Liver (tissue), 9 donors: ENCODE measurements around the gene CCDC192. TPM values are rescaled to one million over a fixed set of nuclear protein-coding genes. Genes with fewer than 3 reads are reported as not detected.

Experiments
- DNase-seq: peaks from one replicate; pipeline ENCODE4 v3.0.0-alpha.2; 2017; ENCODE audit warnings: low spot score
- H3K27ac ChIP-seq, 2 donors: one replicate each; pipeline ENCODE4 v1.7.0; 2013; ENCODE audit warnings: inconsistent platforms in 2 of 2, low read length in 2 of 2, control low read depth in 1 of 2, low read depth in 1 of 2, mild to moderate bottlenecking in 1 of 2
- H3K27me3 ChIP-seq, 4 donors: one replicate each; pipeline versions ENCODE4 v1.6.1 to v1.7.0; 2013; ENCODE audit warnings: low read length in 3 of 4, inconsistent platforms in 1 of 4, mild to moderate bottlenecking in 1 of 4, moderate library complexity in 1 of 4; ENCODE audit not compliant: control insufficient read depth in 4 of 4, insufficient read depth in 4 of 4
- H3K36me3 ChIP-seq, 4 donors: one replicate each; pipeline versions ENCODE4 v1.6.1 to v1.7.0; 2013; ENCODE audit warnings: low read length in 3 of 4, mild to moderate bottlenecking in 3 of 4, low read depth in 1 of 4, moderate library complexity in 1 of 4; ENCODE audit not compliant: control insufficient read depth in 4 of 4, insufficient read depth in 3 of 4
- H3K4me1 ChIP-seq, 4 donors: one replicate each; pipeline versions ENCODE4 v1.6.1 to v1.7.0; 2013; ENCODE audit warnings: low read length in 3 of 4, mild to moderate bottlenecking in 3 of 4, moderate library complexity in 1 of 4; ENCODE audit not compliant: control insufficient read depth in 4 of 4, insufficient read depth in 4 of 4
- H3K4me3 ChIP-seq, 3 donors: one replicate each; pipeline versions ENCODE4 v1.6.1 to v1.7.0; 2013; ENCODE audit warnings: low read length in 3 of 3, control low read depth in 1 of 3, low read depth in 1 of 3, mild to moderate bottlenecking in 1 of 3
- H3K9ac ChIP-seq, 2 donors: one replicate each; pipeline ENCODE4 v1.7.0; 2013; ENCODE audit warnings: low read length in 2 of 2, mild to moderate bottlenecking in 2 of 2, moderate library complexity in 2 of 2, control low read depth in 1 of 2, low read depth in 1 of 2
- H3K9me3 ChIP-seq, 4 donors: one replicate each; pipeline versions ENCODE4 v1.6.1 to v1.7.0; 2013; ENCODE audit warnings: low read length in 3 of 4; ENCODE audit not compliant: control insufficient read depth in 4 of 4
- ATF3 ChIP-seq: IDR thresholded peaks from 2 replicates; pipeline ENCODE4 v1.6.1; 2016; ENCODE audit warnings: antibody characterized with exemption
- CTCF ChIP-seq: fragments of 150-350 bp; IDR thresholded peaks from 2 replicates; pipeline ENCODE4 v1.5.1; 2017; ENCODE audit warnings: improper control_type of control experiment, low read depth, low read length; ENCODE audit not compliant: missing input control
- EGR1 ChIP-seq, 2 donors: IDR thresholded peaks; 2 replicates each; pipeline ENCODE4 v1.6.1; 2016 to 2018; ENCODE audit warnings: antibody characterized with exemption in 2 of 2, low read depth in 2 of 2
- FOXA1 ChIP-seq: IDR thresholded peaks from 2 replicates; pipeline ENCODE4 v1.6.1; 2016; ENCODE audit warnings: antibody characterized with exemption
- FOXA2 ChIP-seq: IDR thresholded peaks from 2 replicates; pipeline ENCODE4 v1.6.1; 2016; ENCODE audit warnings: antibody characterized with exemption
- GABPA ChIP-seq, 2 donors: IDR thresholded peaks in 1 of 2; conservative IDR thresholded peaks in 1 of 2; 2 replicates each; pipeline ENCODE4 v1.6.1; 2016; ENCODE audit warnings: antibody characterized with exemption in 2 of 2, mild to moderate bottlenecking in 1 of 2, moderate library complexity in 1 of 2
- HNF4A ChIP-seq, 2 donors: conservative IDR thresholded peaks; 2 replicates each; pipeline ENCODE4 v1.6.1; 2016; ENCODE audit warnings: antibody characterized with exemption in 2 of 2, mild to moderate bottlenecking in 2 of 2
- HNF4G ChIP-seq: IDR thresholded peaks from 2 replicates; pipeline ENCODE4 v1.6.1; 2016; ENCODE audit warnings: antibody characterized with exemption
- JUND ChIP-seq, 2 donors: IDR thresholded peaks; 2 replicates each; pipeline ENCODE4 v1.6.1; 2016; ENCODE audit warnings: antibody characterized with exemption in 2 of 2
- MAX ChIP-seq: IDR thresholded peaks from 2 replicates; pipeline ENCODE4 v1.6.1; 2016; ENCODE audit warnings: antibody characterized with exemption
- NR2F2 ChIP-seq: IDR thresholded peaks from 2 replicates; pipeline ENCODE4 v1.6.1; 2016; ENCODE audit warnings: antibody characterized with exemption
- RAD21 ChIP-seq, 2 donors: IDR thresholded peaks; 2 replicates each; pipeline ENCODE4 v1.6.1; 2016; ENCODE audit warnings: antibody characterized with exemption in 2 of 2, mild to moderate bottlenecking in 2 of 2
- REST ChIP-seq: IDR thresholded peaks from 2 replicates; pipeline ENCODE4 v1.6.1; 2016; ENCODE audit warnings: antibody characterized with exemption, mild to moderate bottlenecking
- RXRA ChIP-seq, 2 donors: IDR thresholded peaks; 2 replicates each; pipeline ENCODE4 v1.6.1; 2017 to 2018; ENCODE audit warnings: antibody characterized with exemption in 2 of 2, mild to moderate bottlenecking in 1 of 2
- SP1 ChIP-seq: IDR thresholded peaks from 2 replicates; pipeline ENCODE4 v1.6.1; 2018; ENCODE audit warnings: antibody characterized with exemption, mild to moderate bottlenecking
- YY1 ChIP-seq: IDR thresholded peaks from 2 replicates; pipeline ENCODE4 v1.6.1; 2016; ENCODE audit warnings: antibody characterized with exemption, mild to moderate bottlenecking
- ZBTB33 ChIP-seq: IDR thresholded peaks from 2 replicates; pipeline ENCODE4 v1.6.1; 2016; ENCODE audit warnings: antibody characterized with exemption
- WGBS: extraction: QIAGEN DNeasy Blood & Tissue Kit; methylation state at CpG from one replicate; pipeline ENCODE4 v1.1.7; 2013; 5-methylcytosine and 5-hydroxymethylcytosine counted together
- polyA plus RNA-seq, 2 donors: library from polyadenylated mRNA; stranded (reverse) in 1 of 2; unstranded in 1 of 2; fragments of 200-250 nt in 1 of 2; fragments of >200 nt in 1 of 2; fragmentation: Nextera tagmentation in 1 of 2; extraction: Ambion mirVana in 1 of 2; gene quantifications; one replicate each; pipeline versions ENCODE4 v1.2.1 to v1.2.3, GENCODE V29; 2013 to 2015
- total RNA-seq, 2 donors: library from RNA; depleted of rRNA; stranded (reverse); fragments of >200 nt; gene quantifications; one replicate each; pipeline ENCODE4 v1.2.3, GENCODE V29; 2014
- donor health status: healthy.
- donor health status: healthy.
- donor health status: healthy.
- donor health status: healthy.
- donor health status: healthy.

CCDC192 gene
- total and polyA plus RNA-seq, 4 donors: not detected

GRCh38 chr5:127867022-127867783 is 164.0 kb downstream of the CCDC192 start:
- no peaks in the 10 kb centered on the region for H3K4me1 ChIP-seq
- 71% methylated on average over 6 of the region's 6 CpGs for WGBS
- H3K36me3 ChIP-seq: no peaks in the 10 kb centered on the region
- H3K9ac ChIP-seq: no peak overlapping the region
- no peak for TF ChIP-seq NR2F2
- no peak for TF ChIP-seq ATF3
- no peak for TF ChIP-seq HNF4A (conservative IDR thresholded peaks at IDR 0.05)
- no peak for TF ChIP-seq GABPA (IDR thresholded peaks at IDR 0.05 in 1 of 2, conservative IDR thresholded peaks at IDR 0.05 in 1 of 2)
- TF ChIP-seq FOXA1: no peak
- no peak for TF ChIP-seq HNF4G
- TF ChIP-seq RAD21 (IDR thresholded peaks at IDR 0.05): no peak
- TF ChIP-seq CTCF: no peak
- TF ChIP-seq FOXA2: no peak
- no peak for TF ChIP-seq SP1
- no peak for TF ChIP-seq JUND (IDR thresholded peaks at IDR 0.05)
- TF ChIP-seq REST: no peak
- no peak for TF ChIP-seq ZBTB33
- no peak for TF ChIP-seq YY1
- TF ChIP-seq RXRA (IDR thresholded peaks at IDR 0.05): no peak
- H3K27me3 ChIP-seq: peaks cover 0 to 2% (median 0%) of the 10 kb centered on the region in 4 donors
- no peak overlapping the region for H3K4me3 ChIP-seq
- no peaks in the 10 kb centered on the region for H3K9me3 ChIP-seq
- no peak overlapping the region for H3K27ac ChIP-seq
- DNase-seq: no peak

GRCh38 chr5:127870914-127871313 is 167.7 kb downstream of the CCDC192 start:
- Histone ChIP-seq H3K4me3 (no peak overlapping the region), H3K9ac (no peak overlapping the region), H3K4me1 (no peaks in the 10 kb centered on the region), H3K9me3 (no peaks in the 10 kb centered on the region), H3K36me3 (no peaks in the 10 kb centered on the region), H3K27me3 (peaks cover 0 to 2% (median 0%) of the 10 kb centered on the region in 4 donors), H3K27ac (no peak overlapping the region)
- no peak for DNase-seq
- 72% methylated on average over 4 of the region's 4 CpGs for WGBS
- no peak for TF ChIP-seq GABPA (IDR thresholded peaks at IDR 0.05 in 1 of 2, conservative IDR thresholded peaks at IDR 0.05 in 1 of 2)
- no peak for TF ChIP-seq JUND (IDR thresholded peaks at IDR 0.05)
- TF ChIP-seq RXRA (IDR thresholded peaks at IDR 0.05): no peak
- TF ChIP-seq HNF4G: no peak
- TF ChIP-seq ATF3: no peak
- no peak for TF ChIP-seq FOXA2
- TF ChIP-seq MAX: no peak
- TF ChIP-seq REST: no peak
- no peak for TF ChIP-seq ZBTB33
- TF ChIP-seq EGR1 (IDR thresholded peaks at IDR 0.05; ENCODE audit: low read depth in 2 of 2): no peak
- no peak for TF ChIP-seq NR2F2
